OCI-LY7 (cell line): Measurements from ENCODE around the gene CNN2. TPM values are rescaled to one million over a fixed set of nuclear protein-coding genes. Genes with fewer than 3 reads are reported as not detected.
A peak's percentile ranks its signal among the peaks of the same experiment; 100 is the strongest.

Experiments used
- BruUV-seq: library from RNA; stranded (reverse); fragments of 400-500 nt; replicated peaks from 2 replicates; lab custom pipeline; 2021; lab: Mats Ljungman, UMichigan
- CTCF ChIA-PET: fragments of 300-600 bp; sonication (Branson Sonifier 250); formaldehyde crosslinking; loops from one replicate; lab custom pipeline; 2022; ENCODE audit warnings: antibody characterized with exemption; ENCODE audit not compliant: unreplicated experiment; lab: Charles Lee
- POLR2A ChIA-PET: fragments of 300-600 bp; sonication (Branson Sonifier 250); formaldehyde crosslinking; loops from one replicate; lab custom pipeline; 2022; ENCODE audit warnings: antibody characterized with exemption; lab: Charles Lee
- DNase-seq: peaks from one replicate; pipeline ENCODE4 v3.0.0-alpha.2; 2015; ENCODE audit warnings: low spot score
- H2AFZ ChIP-seq: fragments of 200-600 bp; sonication (generic), shearing (Covaris generic); 2 replicates; pipeline ENCODE4 v1.6.1; 2014; ENCODE audit warnings: mild to moderate bottlenecking, antibody characterized with exemption, low read length, moderate library complexity
- H3K27ac ChIP-seq: fragments of 200-600 bp; sonication (generic); 2 replicates; pipeline ENCODE4 v1.5.1; 2014; ENCODE audit warnings: mixed run types, low read depth, mild to moderate bottlenecking, moderate library complexity, low read length, inconsistent platforms; ENCODE audit not compliant: poor library complexity, severe bottlenecking
- H3K36me3 ChIP-seq: fragments of 200-600 bp; sonication (generic); 2 replicates; pipeline ENCODE4 v1.6.1; 2014; ENCODE audit warnings: mild to moderate bottlenecking, antibody characterized with exemption, low read length, moderate library complexity, mixed read lengths; ENCODE audit not compliant: insufficient read depth
- H3K4me1 ChIP-seq: fragments of 200-600 bp; sonication (generic); 2 replicates; pipeline ENCODE4 v1.5.1; 2014; ENCODE audit warnings: mild to moderate bottlenecking, low read length; ENCODE audit not compliant: insufficient read depth, poor library complexity, severe bottlenecking
- H3K4me2 ChIP-seq: fragments of 200-600 bp; sonication (generic); 2 replicates; pipeline ENCODE4 v1.6.1; 2014; ENCODE audit warnings: mild to moderate bottlenecking, low read length
- H3K4me3 ChIP-seq: fragments of 200-600 bp; sonication (generic); 2 replicates; pipeline ENCODE4 v1.5.1; 2014; ENCODE audit warnings: mild to moderate bottlenecking, low read depth, low read length; ENCODE audit not compliant: poor library complexity, severe bottlenecking
- H3K79me2 ChIP-seq: fragments of 200-600 bp; sonication (generic); 2 replicates; pipeline ENCODE4 v1.6.1; 2016; ENCODE audit warnings: low read depth, mild to moderate bottlenecking, low read length, moderate library complexity, mixed read lengths; ENCODE audit not compliant: insufficient read depth
- H3K9me2 ChIP-seq: fragments of 200-600 bp; sonication (generic); 2 replicates; pipeline ENCODE4 v1.6.1; 2016; ENCODE audit warnings: mild to moderate bottlenecking, low read length, mixed read lengths; ENCODE audit not compliant: insufficient read depth
- H3K9me3 ChIP-seq: fragments of 200-600 bp; sonication (generic); 2 replicates; pipeline ENCODE4 v1.6.1; 2014; ENCODE audit warnings: mild to moderate bottlenecking, mixed run types, low read length, mixed read lengths
- H4K20me1 ChIP-seq: fragments of 200-600 bp; sonication (generic); 2 replicates; pipeline ENCODE4 v1.6.1; 2014; ENCODE audit warnings: mild to moderate bottlenecking, antibody characterized with exemption, low read length, moderate library complexity, mixed read lengths; ENCODE audit not compliant: insufficient read depth
- EZH2phosphoT487 ChIP-seq: fragments of 200-600 bp; sonication (generic); IDR thresholded peaks from 2 replicates; pipeline ENCODE4 v1.6.1; 2018; ENCODE audit warnings: low read depth, borderline replicate concordance, mild to moderate bottlenecking, mixed run types, antibody characterized with exemption, low read length, moderate library complexity, mixed read lengths
- intact Hi-C: fragments of 100-400 bp; cut with micrococcal nuclease; formaldehyde crosslinking; loops from one replicate; pipeline ENCODE4 v1.10.0; 2022; ENCODE audit not compliant: unreplicated experiment
- total RNA-seq, 2 experiments: library from RNA; depleted of rRNA in 1 of 2; stranded (reverse); fragments of >200 nt in 1 of 2; shearing (Covaris generic) in 1 of 2; gene quantifications; 2 replicates each; pipeline ENCODE4 v1.2.3, GENCODE V29; 2014 to 2022
- TF ChIP-seq, protein P1 (sequence below): fragments of 200-600 bp; sonication (generic); conservative IDR thresholded peaks from 2 replicates; pipeline ENCODE4 v1.5.1; 2014; ENCODE audit warnings: mild to moderate bottlenecking, antibody characterized with exemption, low read length, moderate library complexity, mixed read lengths

Gene CNN2
- total RNA-seq, 2 experiments from 2014 or later: 73.7 to 127 TPM

DNA sequence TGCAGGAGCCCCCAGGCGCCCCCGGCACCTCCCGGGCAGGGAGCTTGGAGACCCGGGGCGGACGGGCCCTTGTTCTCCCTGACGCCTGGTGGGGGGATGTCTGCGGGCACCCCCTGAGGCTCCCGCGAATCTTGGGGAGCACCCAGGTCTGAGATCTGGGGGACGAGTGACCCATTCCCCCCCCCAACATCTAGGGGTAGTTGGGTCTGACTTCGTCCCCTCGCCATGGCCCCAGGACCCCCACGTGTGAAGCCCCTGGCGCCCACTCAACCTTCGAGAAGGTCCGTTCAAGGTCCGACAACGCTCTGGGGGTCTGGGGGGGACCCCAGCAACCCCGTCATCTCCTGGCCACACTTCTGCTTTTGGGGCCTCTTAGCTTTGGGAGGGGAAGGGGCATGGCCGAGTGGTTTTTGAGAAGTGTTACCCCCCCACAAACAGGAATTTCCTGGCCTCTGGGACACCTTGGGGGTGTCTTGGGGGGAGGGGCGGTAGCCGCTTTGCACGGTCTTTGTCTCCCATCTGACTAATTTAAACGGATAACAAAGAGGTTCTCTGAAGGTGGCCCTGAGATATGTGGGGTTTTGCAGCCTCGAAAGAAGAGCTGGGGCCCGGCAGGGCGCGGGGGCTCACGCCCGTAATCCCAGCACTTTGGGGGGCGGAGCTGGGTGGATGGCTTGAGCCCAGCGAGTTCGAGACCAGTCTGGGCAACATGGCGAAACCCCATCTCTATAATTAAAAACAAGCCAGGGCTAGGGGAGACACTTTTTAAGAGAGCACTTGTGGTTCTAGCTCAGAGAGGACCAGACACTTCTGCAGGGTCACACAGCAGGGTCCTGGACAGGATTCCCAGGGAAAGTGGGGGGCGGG lies 608 bp downstream of the CNN2 start:
- H3K79me2 ChIP-seq: peaks cover 23% of the 10 kb centered on the region
- H2AFZ ChIP-seq: peak overlapping the region; percentile 71
- TF ChIP-seq EZH2phosphoT487: no peak
- TF ChIP-seq, protein P1, sequence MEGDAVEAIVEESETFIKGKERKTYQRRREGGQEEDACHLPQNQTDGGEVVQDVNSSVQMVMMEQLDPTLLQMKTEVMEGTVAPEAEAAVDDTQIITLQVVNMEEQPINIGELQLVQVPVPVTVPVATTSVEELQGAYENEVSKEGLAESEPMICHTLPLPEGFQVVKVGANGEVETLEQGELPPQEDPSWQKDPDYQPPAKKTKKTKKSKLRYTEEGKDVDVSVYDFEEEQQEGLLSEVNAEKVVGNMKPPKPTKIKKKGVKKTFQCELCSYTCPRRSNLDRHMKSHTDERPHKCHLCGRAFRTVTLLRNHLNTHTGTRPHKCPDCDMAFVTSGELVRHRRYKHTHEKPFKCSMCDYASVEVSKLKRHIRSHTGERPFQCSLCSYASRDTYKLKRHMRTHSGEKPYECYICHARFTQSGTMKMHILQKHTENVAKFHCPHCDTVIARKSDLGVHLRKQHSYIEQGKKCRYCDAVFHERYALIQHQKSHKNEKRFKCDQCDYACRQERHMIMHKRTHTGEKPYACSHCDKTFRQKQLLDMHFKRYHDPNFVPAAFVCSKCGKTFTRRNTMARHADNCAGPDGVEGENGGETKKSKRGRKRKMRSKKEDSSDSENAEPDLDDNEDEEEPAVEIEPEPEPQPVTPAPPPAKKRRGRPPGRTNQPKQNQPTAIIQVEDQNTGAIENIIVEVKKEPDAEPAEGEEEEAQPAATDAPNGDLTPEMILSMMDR: no peak
- H3K36me3 ChIP-seq: peaks cover 11% of the 10 kb centered on the region
- CTCF ChIA-PET: interaction anchor here (0.5 to 0.6 kb wide), 2 partner anchors 26 to 348 kb away, joined by 3 to 4 read pairs; no protein-coding TSS in a partner anchor
- H3K27ac ChIP-seq: peak overlapping the region; percentile 77
- TSS peak; percentile 82 for BruUV-seq
- intact Hi-C loops: loop anchor here (2.0 to 10.0 kb wide), 2 partner anchors 14 to 238 kb away; partner anchors contain the start of genes ABCA7 and CIRBP
- peak; percentile 53 for DNase-seq
- no peaks in the 10 kb centered on the region for H3K9me2 ChIP-seq
- H3K9me3 ChIP-seq: no peaks in the 10 kb centered on the region
- H3K4me2 ChIP-seq: peak overlapping the region; percentile 99
- peak overlapping the region; percentile 88 for H3K4me3 ChIP-seq
- H4K20me1 ChIP-seq: no peaks in the 10 kb centered on the region
- POLR2A ChIA-PET: interaction anchor here (1.0 to 2.7 kb wide), 4 partner anchors 13 to 55 kb away, joined by 3 to 15 read pairs (median 6); partner anchors contain the start of genes ABCA7 and ARHGAP45
- peaks cover 43% of the 10 kb centered on the region for H3K4me1 ChIP-seq

DNA sequence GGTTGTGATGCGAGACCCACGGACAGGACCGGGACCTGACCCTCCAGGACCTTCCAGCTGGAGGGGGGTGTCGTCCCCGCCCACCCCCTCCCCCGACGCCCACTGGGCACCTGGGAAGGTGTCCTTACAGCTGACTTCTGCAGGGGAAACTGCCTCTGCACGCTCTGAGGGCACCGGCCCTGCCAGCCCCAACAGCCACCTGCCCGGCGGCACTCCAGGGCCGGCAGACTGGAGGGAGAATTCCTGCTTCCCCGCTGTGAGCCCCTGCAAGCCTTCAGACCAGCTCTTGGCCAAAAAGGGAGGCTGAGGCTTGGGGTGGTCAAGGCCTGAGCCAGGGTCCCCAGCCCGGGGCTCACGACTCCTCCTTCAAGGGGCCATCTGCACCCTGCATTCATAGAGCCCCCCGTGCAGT lies 1.2 kb downstream of the CNN2 start:
- no peaks in the 10 kb centered on the region for H4K20me1 ChIP-seq
- ChIA-PET POLR2A (interaction anchor here (1.7 to 2.7 kb wide), 3 partner anchors 12 to 48 kb away, joined by 5 to 15 read pairs (median 6); partner anchors contain the start of genes ABCA7 and ARHGAP45), CTCF (no interaction called here)
- H3K27ac ChIP-seq: peak overlapping the region; percentile 77
- H3K9me2 ChIP-seq: no peaks in the 10 kb centered on the region
- peak overlapping the region; percentile 88 for H3K4me3 ChIP-seq
- BruUV-seq: no TSS peak
- intact Hi-C loops: loop anchor here (2.0 to 10.0 kb wide), 2 partner anchors 13 to 237 kb away; partner anchors contain the start of genes ABCA7 and CIRBP
- H3K9me3 ChIP-seq: no peaks in the 10 kb centered on the region
- TF ChIP-seq EZH2phosphoT487: no peak
- TF ChIP-seq, protein P1: no peak
- H2AFZ ChIP-seq: no peak overlapping the region
- H3K4me1 ChIP-seq: peaks cover 37% of the 10 kb centered on the region
- H3K4me2 ChIP-seq: peak overlapping the region; percentile 99
- peak; percentile 39 for DNase-seq
- H3K36me3 ChIP-seq: peaks cover 18% of the 10 kb centered on the region
- H3K79me2 ChIP-seq: peaks cover 23% of the 10 kb centered on the region
